ENCODE measurements around the gene CCDC12.
A peak's percentile ranks its signal among the peaks of the same experiment; 100 is the strongest.

Gene CCDC12

GRCh38 chr3:46955157-46955556 is 21.4 kb downstream of the CCDC12 start:
- no peak for DNase-seq (ENCODE audit: low read depth)

- DNase-seq (ENCODE audit: low read depth) = no peak
Measured at GRCh38 chr3:46954178-46954577, 22.4 kb downstream of the CCDC12 start.

GRCh38 chr3:46953234-46954010 is 23.1 kb downstream of the CCDC12 start:
- no peak for DNase-seq (ENCODE audit: low read depth)

GRCh38 chr3:46952813-46953212 is 23.7 kb downstream of the CCDC12 start:
- no peak for DNase-seq (ENCODE audit: low read depth)

GRCh38 chr3:46950650-46951241 is 25.8 kb downstream of the CCDC12 start:
- DNase-seq (ENCODE audit: low read depth) = no peak

GRCh38 chr3:46950177-46950576 is 26.4 kb downstream of the CCDC12 start:
- no peak for DNase-seq (ENCODE audit: low read depth)

- no peak for DNase-seq (ENCODE audit: low read depth)
Measured at GRCh38 chr3:46948830-46949671, 27.5 kb downstream of the CCDC12 start.

- peak; percentile 52 for DNase-seq (ENCODE audit: low read depth)
Measured at GRCh38 chr3:46947981-46948791, 28.4 kb downstream of the CCDC12 start.

GRCh38 chr3:46947546-46947901 is 29.0 kb downstream of the CCDC12 start:
- DNase-seq (ENCODE audit: low read depth) = no peak

- peak; percentile 56 for DNase-seq (ENCODE audit: low read depth)
Measured at GRCh38 chr3:46946856-46947545, 29.5 kb downstream of the CCDC12 start.

- DNase-seq (ENCODE audit: low read depth) = no peak
Measured at GRCh38 chr3:46946416-46946815, 30.1 kb downstream of the CCDC12 start.

GRCh38 chr3:46944191-46944590 is 32.4 kb downstream of the CCDC12 start:
- no peak for DNase-seq (ENCODE audit: low read depth)

GRCh38 chr3:46943237-46944187 is 33.0 kb downstream of the CCDC12 start:
- no peak for DNase-seq (ENCODE audit: low read depth)

GRCh38 chr3:46942481-46943236 is 33.9 kb downstream of the CCDC12 start:
- DNase-seq (ENCODE audit: low read depth) = no peak

GRCh38 chr3:46942076-46942475 is 34.5 kb downstream of the CCDC12 start:
- no peak for DNase-seq (ENCODE audit: low read depth)

GRCh38 chr3:46939578-46940445 is 36.7 kb downstream of the CCDC12 start:
- no peak for DNase-seq (ENCODE audit: low read depth)

GRCh38 chr3:46938118-46938517 is 38.4 kb downstream of the CCDC12 start:
- no peak for DNase-seq (ENCODE audit: low read depth)

- DNase-seq (ENCODE audit: low read depth) = no peak
Measured at GRCh38 chr3:46936733-46937250, 39.8 kb downstream of the CCDC12 start.
